Testis (tissue), 3 donors: ENCODE results near the gene CFAP157. TPM values are rescaled to one million over a fixed set of nuclear protein-coding genes. Genes with fewer than 3 reads are reported as not detected.

ENCODE experiments used
- DNase-seq: peaks from one replicate; pipeline ENCODE4 v3.0.0-alpha.2; 2019
- H3K27ac ChIP-seq, 2 donors: fragments of 200-600 bp; sonication (generic); one replicate each; pipeline ENCODE4 v1.5.1; 2019
- H3K27me3 ChIP-seq: fragments of 200-600 bp; sonication (generic); one replicate; pipeline ENCODE4 v1.5.1; 2019
- H3K36me3 ChIP-seq: fragments of 200-600 bp; sonication (generic); one replicate; pipeline ENCODE4 v1.5.1; 2017; ENCODE audit warnings: low read depth; ENCODE audit errors: missing control alignments
- H3K4me1 ChIP-seq: fragments of 200-600 bp; sonication (generic); one replicate; pipeline ENCODE4 v1.5.1; 2019
- H3K4me3 ChIP-seq, 2 donors: fragments of 200-600 bp; sonication (generic); one replicate each; pipeline ENCODE4 v1.5.1; 2017 to 2019
- H3K9me3 ChIP-seq: fragments of 200-600 bp; sonication (generic); one replicate; pipeline ENCODE4 v1.5.1; 2017
- POLR2A ChIP-seq: fragments of 450-650 bp; IDR thresholded peaks from one replicate; pipeline ENCODE4 v1.6.1; 2017; ENCODE audit warnings: antibody characterized with exemption, mild to moderate bottlenecking, moderate library complexity
- WGBS, 2 donors: methylation state at CpG; one replicate each; pipeline ENCODE4 v1.1.5; 2018; 5-methylcytosine and 5-hydroxymethylcytosine counted together
- intact Hi-C: fragments of 100-400 bp; cut with DNase I; formaldehyde crosslinking; loops from one replicate; pipeline ENCODE4 v1.15.1; 2023; ENCODE audit warnings: low total_unique reads
- polyA plus RNA-seq: library from polyadenylated mRNA; stranded (reverse); fragments of 350-450 nt; fragmentation: Illumina TruSeq; extraction: RNeasy Lipid Tissue Mini Kit (QIAGEN cat#74804); gene quantifications from one replicate; pipeline ENCODE4 v1.2.3, GENCODE V29; 2014; ENCODE audit warnings: low read depth, low replicate concordance; ENCODE audit not compliant: insufficient read depth
- total RNA-seq, 2 donors: library from RNA; depleted of rRNA; stranded (reverse); fragments of >200 nt; gene quantifications; one replicate each; pipeline ENCODE4 v1.2.3, GENCODE V29; 2016
- TF ChIP-seq, protein P1 (sequence below), 3 experiments: fragments of 450-650 bp in 2 of 3; fragments of 200-600 bp in 1 of 3; sonication (generic) in 1 of 3; IDR thresholded peaks; one replicate each; pipeline ENCODE4 v1.5.1; 2016 to 2019; ENCODE audit warnings: antibody characterized with exemption in 3 of 3, mild to moderate bottlenecking in 2 of 3, moderate library complexity in 1 of 3

Gene CFAP157
- total and polyA plus RNA-seq, 3 donors from 2014 or later: 11.6 to 30.6 (median 26.5) TPM

DNA sequence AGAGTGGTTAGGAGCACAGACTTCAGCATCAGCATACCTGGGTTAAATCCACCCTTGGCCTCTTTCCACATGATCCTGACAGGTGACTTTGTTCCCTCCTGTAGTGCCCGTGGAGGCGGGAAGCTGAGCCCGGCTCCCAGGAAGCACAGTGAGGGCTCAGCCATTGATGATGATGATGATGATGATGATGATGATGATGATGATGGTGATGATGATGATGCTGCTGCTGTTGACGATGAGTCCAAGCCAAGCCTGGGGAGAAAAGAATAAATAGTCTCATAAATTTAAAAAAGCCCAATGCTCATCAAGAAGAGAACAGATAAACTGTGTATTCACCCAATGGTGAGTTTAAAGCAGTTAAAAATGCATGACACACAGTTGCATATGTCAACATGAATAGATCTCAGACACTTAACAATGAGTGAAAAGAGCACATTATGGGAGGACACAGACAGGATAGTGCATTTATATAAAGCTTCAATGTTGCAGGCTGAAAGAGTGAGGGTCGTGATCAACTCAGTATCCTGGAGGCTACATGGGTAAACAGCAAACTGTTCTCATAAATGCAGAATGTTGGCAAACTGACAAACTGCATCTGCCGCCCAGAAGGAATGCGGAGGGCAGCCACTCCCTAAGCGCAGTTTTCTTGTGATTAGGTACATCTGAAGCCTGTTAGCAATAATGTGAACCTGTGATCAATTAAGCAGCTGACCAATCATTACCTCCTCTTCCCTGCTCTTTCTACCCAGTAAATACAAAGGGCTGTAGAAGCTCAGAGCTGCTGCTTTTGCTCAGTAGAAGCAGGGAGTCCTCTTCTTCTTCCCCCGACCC is 11.7 kb upstream of the CFAP157 start:
- H3K36me3 ChIP-seq: no peaks in the 10 kb centered on the region
- H3K27me3 ChIP-seq: no peaks in the 10 kb centered on the region
- no peak for DNase-seq
- TF ChIP-seq, protein P1, sequence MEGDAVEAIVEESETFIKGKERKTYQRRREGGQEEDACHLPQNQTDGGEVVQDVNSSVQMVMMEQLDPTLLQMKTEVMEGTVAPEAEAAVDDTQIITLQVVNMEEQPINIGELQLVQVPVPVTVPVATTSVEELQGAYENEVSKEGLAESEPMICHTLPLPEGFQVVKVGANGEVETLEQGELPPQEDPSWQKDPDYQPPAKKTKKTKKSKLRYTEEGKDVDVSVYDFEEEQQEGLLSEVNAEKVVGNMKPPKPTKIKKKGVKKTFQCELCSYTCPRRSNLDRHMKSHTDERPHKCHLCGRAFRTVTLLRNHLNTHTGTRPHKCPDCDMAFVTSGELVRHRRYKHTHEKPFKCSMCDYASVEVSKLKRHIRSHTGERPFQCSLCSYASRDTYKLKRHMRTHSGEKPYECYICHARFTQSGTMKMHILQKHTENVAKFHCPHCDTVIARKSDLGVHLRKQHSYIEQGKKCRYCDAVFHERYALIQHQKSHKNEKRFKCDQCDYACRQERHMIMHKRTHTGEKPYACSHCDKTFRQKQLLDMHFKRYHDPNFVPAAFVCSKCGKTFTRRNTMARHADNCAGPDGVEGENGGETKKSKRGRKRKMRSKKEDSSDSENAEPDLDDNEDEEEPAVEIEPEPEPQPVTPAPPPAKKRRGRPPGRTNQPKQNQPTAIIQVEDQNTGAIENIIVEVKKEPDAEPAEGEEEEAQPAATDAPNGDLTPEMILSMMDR (IDR thresholded peaks at IDR 0.05): no peak
- no peak for TF ChIP-seq POLR2A
- no peak overlapping the region for H3K4me3 ChIP-seq
- intact Hi-C loops: no loop called here
- H3K4me1 ChIP-seq: peaks cover 23% of the 10 kb centered on the region
- WGBS, 2 donors: 63 to 66% methylated on average over 9 of the region's 9 CpGs
- no peaks in the 10 kb centered on the region for H3K9me3 ChIP-seq
- H3K27ac ChIP-seq: peak overlapping the region in 1 of 2 donors; percentile 54

DNA sequence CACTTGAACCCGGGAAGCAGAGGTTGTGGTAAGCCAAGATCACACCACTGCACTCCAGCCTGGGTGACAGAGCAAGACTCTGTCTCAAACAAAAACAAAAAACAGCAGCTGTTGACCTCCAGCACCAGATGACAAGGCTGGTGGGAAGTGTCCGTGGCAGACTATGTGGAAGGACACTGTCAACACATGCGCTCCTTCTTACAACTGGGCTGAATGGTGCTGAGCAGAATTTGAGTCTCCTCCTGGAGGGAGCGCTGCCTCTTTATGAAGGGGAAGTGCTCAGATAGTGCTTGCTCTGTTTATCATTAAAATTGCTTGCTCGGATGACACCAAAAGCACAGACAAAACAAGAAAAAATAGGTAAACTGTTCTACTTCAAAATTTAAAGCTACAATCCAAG is 9.2 kb upstream of the CFAP157 start:
- Histone ChIP-seq H3K27ac (no peak overlapping the region), H3K4me3 (no peak overlapping the region), H3K9me3 (no peaks in the 10 kb centered on the region), H3K36me3 (no peaks in the 10 kb centered on the region), H3K27me3 (no peaks in the 10 kb centered on the region), H3K4me1 (peaks cover 26% of the 10 kb centered on the region)
- intact Hi-C loops: no loop called here
- no peak for TF ChIP-seq POLR2A
- TF ChIP-seq, protein P1 (IDR thresholded peaks at IDR 0.05): no peak
- WGBS, 2 donors: 60 to 67% methylated on average over 5 of the region's 5 CpGs
- no peak for DNase-seq

DNA sequence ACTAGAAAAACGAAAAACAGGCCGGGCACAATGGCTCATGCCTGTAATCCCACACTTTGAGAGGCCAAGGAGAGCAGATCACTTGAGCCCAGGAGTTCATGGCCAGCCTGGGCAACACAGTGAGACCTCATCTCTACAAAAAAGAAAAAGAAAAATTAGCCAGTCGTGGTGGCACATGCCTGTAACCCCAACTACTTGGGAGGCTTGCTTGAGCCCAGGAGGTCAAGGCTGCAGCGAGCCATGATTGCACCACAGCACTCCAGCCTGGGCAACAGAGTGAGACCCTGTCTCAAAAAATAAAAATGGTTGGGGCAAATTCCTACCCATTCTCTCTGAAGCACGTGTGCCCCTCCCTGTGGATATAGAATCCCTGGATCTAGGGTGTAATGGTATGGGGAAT is 8.4 kb upstream of the CFAP157 start:
- intact Hi-C loops: no loop called here
- no peaks in the 10 kb centered on the region for H3K27me3 ChIP-seq
- no peaks in the 10 kb centered on the region for H3K36me3 ChIP-seq
- no peak for DNase-seq
- TF ChIP-seq, protein P1 (IDR thresholded peaks at IDR 0.05): no peak
- no peak for TF ChIP-seq POLR2A
- peak overlapping the region in 1 of 2 donors; percentile 91 for H3K27ac ChIP-seq
- H3K4me1 ChIP-seq: peaks cover 26% of the 10 kb centered on the region
- no peaks in the 10 kb centered on the region for H3K9me3 ChIP-seq
- 83 to 84% methylated on average over 5 of the region's 5 CpGs for WGBS, 2 donors
- H3K4me3 ChIP-seq: no peak overlapping the region

DNA sequence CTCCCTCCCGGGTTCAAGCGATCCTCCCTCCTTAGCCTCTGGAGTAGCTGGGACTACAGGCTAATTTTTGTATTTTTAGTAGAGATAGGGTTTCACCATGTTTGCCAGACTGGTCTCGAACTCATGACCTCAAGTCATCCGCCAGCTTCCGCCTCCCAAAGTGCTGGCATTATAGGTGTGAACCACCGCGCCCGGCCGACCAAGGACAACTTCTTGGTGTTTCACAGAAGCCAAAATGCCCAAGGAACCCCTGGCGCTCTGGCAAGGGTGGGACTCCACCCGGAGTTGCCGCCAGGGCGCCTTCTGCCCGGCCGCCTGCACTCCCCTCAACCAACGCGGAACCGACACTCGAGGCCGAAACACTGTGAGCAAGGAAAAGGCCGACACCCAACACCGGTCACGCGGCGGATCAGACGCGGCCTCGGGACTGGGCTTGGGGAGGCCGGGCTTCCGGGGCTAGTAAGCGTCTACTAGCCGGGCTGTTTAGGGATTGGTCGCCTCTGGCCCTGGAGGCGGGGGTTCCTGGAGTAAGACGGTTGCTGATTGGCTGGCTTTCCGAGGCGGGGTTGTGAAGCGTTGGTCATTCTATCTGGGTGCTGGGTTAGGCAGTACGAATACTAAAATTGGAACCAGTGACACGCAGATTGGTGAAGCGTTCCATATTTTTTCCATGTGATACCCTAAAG is 7.7 kb upstream of the CFAP157 start:
- Histone ChIP-seq H3K36me3 (no peaks in the 10 kb centered on the region), H3K9me3 (no peaks in the 10 kb centered on the region), H3K27me3 (no peaks in the 10 kb centered on the region), H3K4me1 (peaks cover 26% of the 10 kb centered on the region), H3K4me3 (peak overlapping the region; percentile 39 to 58), H3K27ac (peak overlapping the region; percentile 84 to 91)
- intact Hi-C loops: no loop called here
- peak; percentile 98 for DNase-seq
- no peak for TF ChIP-seq POLR2A
- TF ChIP-seq, protein P1 (IDR thresholded peaks at IDR 0.05): peak in 2 of 3 experiments; percentile 26 to 30
- 10 to 23% methylated on average over 13 to 41 of the region's 41 CpGs for WGBS, 2 donors
